MCF 10A (cell line): ENCODE results near the gene HIVEP2. TPM values are rescaled to one million over a fixed set of nuclear protein-coding genes. Genes with fewer than 3 reads are reported as not detected.

ENCODE experiments used
- BruUV-seq: library from RNA; stranded (reverse); fragments of 400-500 nt; replicated peaks from 2 replicates; lab custom pipeline; 2021; lab: Mats Ljungman, UMichigan
- CTCF ChIA-PET: fragments of 300-600 bp; sonication (Branson Sonifier 250); formaldehyde crosslinking; extraction: SDS; loops from one replicate; lab custom pipeline; 2021; ENCODE audit warnings: antibody characterized with exemption, inconsistent platforms; lab: Yijun Ruan, JAX
- POLR2A ChIA-PET: fragments of 300-600, 350-650 bp; sonication (Branson Sonifier 250); formaldehyde crosslinking; extraction: SDS; loops from one replicate; lab custom pipeline; 2020; ENCODE audit warnings: antibody characterized with exemption, inconsistent platforms; lab: Yijun Ruan, JAX
- DNase-seq: peaks from one replicate; pipeline ENCODE4 v3.0.0-alpha.2; 2018; ENCODE audit not compliant: unreplicated experiment
- H3K27ac Mint-ChIP-seq: one replicate; pipeline ENCODE4 v1.8.0; 2022; ENCODE audit warnings: mild to moderate bottlenecking, low read depth, mixed read lengths; ENCODE audit not compliant: unreplicated experiment
- H3K27me3 Mint-ChIP-seq: one replicate; pipeline ENCODE4 v1.8.0; 2022; ENCODE audit warnings: mixed read lengths; ENCODE audit not compliant: insufficient read depth, unreplicated experiment
- H3K36me3 Mint-ChIP-seq: one replicate; pipeline ENCODE4 v1.8.0; 2022; ENCODE audit warnings: mild to moderate bottlenecking, moderate library complexity, mixed read lengths; ENCODE audit not compliant: insufficient read depth, unreplicated experiment
- H3K4me1 Mint-ChIP-seq: one replicate; pipeline ENCODE4 v1.8.0; 2022; ENCODE audit warnings: mixed read lengths; ENCODE audit not compliant: insufficient read depth, unreplicated experiment
- H3K4me3 Mint-ChIP-seq: one replicate; pipeline ENCODE4 v1.8.0; 2022; ENCODE audit warnings: mild to moderate bottlenecking, moderate library complexity, mixed read lengths; ENCODE audit not compliant: unreplicated experiment
- H3K9me3 Mint-ChIP-seq: one replicate; pipeline ENCODE4 v1.8.0; 2022; ENCODE audit warnings: mixed read lengths; ENCODE audit not compliant: unreplicated experiment
- intact Hi-C: fragments of 100-400 bp; cut with micrococcal nuclease; formaldehyde crosslinking; loops from 2 replicates; pipeline ENCODE4 v1.14.1; 2022
- total RNA-seq: library from RNA; stranded (reverse); gene quantifications from 2 replicates; pipeline ENCODE4 v1.2.3, GENCODE V29; 2022
- TF ChIP-seq, protein P1 (sequence below): fragments of 200-600 bp; IDR thresholded peaks from one replicate; pipeline ENCODE4 v1.8.0; 2022; ENCODE audit warnings: antibody characterized with exemption, mild to moderate bottlenecking; ENCODE audit not compliant: unreplicated experiment

Gene HIVEP2
- total RNA-seq, 1 experiment from 2014 or later, result 23.6 TPM

DNA sequence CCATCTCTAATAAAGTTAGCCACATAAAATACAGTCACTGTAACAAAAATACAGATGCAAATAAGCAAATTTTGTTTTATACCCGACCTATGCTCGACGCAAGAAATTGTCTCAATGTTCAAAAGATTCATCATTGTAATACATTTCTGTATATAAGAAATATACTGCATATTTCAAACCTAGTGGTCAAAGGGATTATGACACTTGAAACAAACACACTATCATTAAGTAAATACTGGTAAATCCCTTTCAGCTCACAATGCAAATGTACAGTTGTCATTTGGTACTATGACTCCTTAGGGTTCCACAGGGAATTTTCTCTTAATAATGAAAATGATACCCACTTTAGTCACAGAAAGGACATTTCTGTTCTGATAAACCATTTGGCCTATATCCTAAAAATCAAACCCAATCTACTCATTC, 2.2 kb downstream of the HIVEP2 start:
- Mint-ChIP-seq H3K4me3 (peak overlapping the region; percentile 92), H3K4me1 (peaks cover 42% of the 10 kb centered on the region), H3K36me3 (peaks cover 5% of the 10 kb centered on the region), H3K27me3 (no peaks in the 10 kb centered on the region), H3K9me3 (no peaks in the 10 kb centered on the region), H3K27ac (peak overlapping the region; percentile 63)
- POLR2A ChIA-PET, result interaction anchor here (0.7 to 8.2 kb wide), 15 partner anchors 12 to 464 kb away, joined by 3 to 161 read pairs (median 4); partner anchors contain the start of gene AIG1
- peak; percentile 46 for DNase-seq
- TF ChIP-seq, protein P1, sequence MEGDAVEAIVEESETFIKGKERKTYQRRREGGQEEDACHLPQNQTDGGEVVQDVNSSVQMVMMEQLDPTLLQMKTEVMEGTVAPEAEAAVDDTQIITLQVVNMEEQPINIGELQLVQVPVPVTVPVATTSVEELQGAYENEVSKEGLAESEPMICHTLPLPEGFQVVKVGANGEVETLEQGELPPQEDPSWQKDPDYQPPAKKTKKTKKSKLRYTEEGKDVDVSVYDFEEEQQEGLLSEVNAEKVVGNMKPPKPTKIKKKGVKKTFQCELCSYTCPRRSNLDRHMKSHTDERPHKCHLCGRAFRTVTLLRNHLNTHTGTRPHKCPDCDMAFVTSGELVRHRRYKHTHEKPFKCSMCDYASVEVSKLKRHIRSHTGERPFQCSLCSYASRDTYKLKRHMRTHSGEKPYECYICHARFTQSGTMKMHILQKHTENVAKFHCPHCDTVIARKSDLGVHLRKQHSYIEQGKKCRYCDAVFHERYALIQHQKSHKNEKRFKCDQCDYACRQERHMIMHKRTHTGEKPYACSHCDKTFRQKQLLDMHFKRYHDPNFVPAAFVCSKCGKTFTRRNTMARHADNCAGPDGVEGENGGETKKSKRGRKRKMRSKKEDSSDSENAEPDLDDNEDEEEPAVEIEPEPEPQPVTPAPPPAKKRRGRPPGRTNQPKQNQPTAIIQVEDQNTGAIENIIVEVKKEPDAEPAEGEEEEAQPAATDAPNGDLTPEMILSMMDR, result peak; percentile 26
- CTCF ChIA-PET, result interaction anchor here (0.9 to 1.1 kb wide), 3 partner anchors 138 to 486 kb away, joined by 3 to 4 read pairs (median 3); no protein-coding TSS in a partner anchor
- intact Hi-C loops, result loop anchor here (10.0 kb wide), 1 partner anchor 292 kb away; no protein-coding TSS in a partner anchor
- BruUV-seq, result no TSS peak

DNA sequence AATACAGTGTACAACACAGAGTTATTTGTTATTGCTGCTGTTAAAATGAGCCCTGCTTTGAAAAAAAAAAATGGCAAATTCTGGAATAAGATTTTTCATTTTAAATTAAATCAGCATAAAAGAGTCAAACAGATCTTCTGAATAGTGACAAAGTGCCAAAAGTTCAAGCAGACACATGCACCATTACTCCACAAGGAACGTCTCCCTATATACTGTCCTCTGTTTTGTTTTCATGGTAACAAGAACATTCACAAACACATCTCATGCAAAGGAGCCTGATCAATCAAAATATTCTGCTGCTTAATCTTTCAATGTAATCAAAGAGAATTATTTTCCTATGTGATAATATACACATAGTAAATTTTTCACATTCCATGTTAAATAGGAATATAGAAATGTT, 2.7 kb downstream of the HIVEP2 start:
- CTCF ChIA-PET, result interaction anchor here (0.8 kb wide), 1 partner anchor 213 kb away, joined by 3 read pairs; no protein-coding TSS in a partner anchor
- intact Hi-C loops, result loop anchor here (10.0 kb wide), 1 partner anchor 293 kb away; no protein-coding TSS in a partner anchor
- Mint-ChIP-seq H3K36me3 (peaks cover 5% of the 10 kb centered on the region), H3K4me1 (peaks cover 42% of the 10 kb centered on the region), H3K9me3 (no peaks in the 10 kb centered on the region), H3K27me3 (no peaks in the 10 kb centered on the region), H3K4me3 (peak overlapping the region; percentile 92), H3K27ac (peak overlapping the region; percentile 63)
- POLR2A ChIA-PET, result interaction anchor here (1.6 to 8.2 kb wide), 6 partner anchors 15 to 455 kb away, joined by 3 to 161 read pairs (median 18); partner anchors contain the start of gene AIG1
- no TSS peak for BruUV-seq
- TF ChIP-seq, protein P1, result no peak
- DNase-seq, result no peak

DNA sequence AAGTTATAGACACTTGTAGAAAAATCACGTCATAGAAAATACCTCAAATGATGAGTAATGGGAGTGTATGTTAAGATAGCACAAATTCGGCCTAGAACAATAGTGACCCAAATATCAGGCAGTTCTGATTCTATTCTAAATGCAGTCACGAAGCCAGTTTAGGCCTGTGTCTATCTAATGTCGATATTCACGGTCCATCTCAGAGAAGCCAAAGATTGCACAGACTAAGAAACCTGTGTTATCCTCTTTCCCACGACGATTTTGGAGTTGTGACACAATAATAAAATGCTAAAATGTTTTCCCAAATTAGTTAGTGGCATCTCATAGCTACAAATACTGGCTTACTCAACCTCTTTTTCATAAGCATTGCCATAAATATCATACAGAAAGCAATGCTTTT, 4.0 kb downstream of the HIVEP2 start:
- TF ChIP-seq, protein P1, result no peak
- no TSS peak for BruUV-seq
- peak overlapping the region; percentile 63 for H3K27ac Mint-ChIP-seq
- H3K36me3 Mint-ChIP-seq, result peaks cover 8% of the 10 kb centered on the region
- POLR2A ChIA-PET, result interaction anchor here (0.7 to 8.2 kb wide), 6 partner anchors 8 to 395 kb away, joined by 3 to 161 read pairs (median 3); no protein-coding TSS in a partner anchor
- no peak for DNase-seq
- CTCF ChIA-PET, result no interaction called here
- H3K4me3 Mint-ChIP-seq, result no peak overlapping the region
- no peaks in the 10 kb centered on the region for H3K9me3 Mint-ChIP-seq
- intact Hi-C loops, result loop anchor here (10.0 kb wide), 1 partner anchor 294 kb away; no protein-coding TSS in a partner anchor
- no peaks in the 10 kb centered on the region for H3K27me3 Mint-ChIP-seq
- peaks cover 42% of the 10 kb centered on the region for H3K4me1 Mint-ChIP-seq

DNA sequence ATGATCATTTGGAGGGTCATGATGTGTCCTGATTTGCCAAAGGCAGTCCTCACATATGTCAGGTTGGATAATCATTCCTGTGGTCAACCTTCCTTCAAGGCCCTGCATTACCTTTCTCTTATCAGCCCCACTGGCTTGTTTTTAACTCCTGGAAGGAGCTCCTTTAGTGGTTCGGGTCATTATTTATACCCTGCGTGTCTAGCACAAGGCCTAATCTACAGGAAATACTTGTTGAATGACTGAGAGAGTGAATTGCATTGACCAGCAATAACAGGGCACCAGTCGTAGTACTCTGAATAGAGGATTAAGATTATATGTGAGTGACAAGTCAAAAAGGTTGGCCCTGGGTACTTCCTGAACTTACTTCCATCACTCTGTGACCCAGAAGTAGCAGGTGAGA, 4.5 kb downstream of the HIVEP2 start:
- H3K4me3 Mint-ChIP-seq, result no peak overlapping the region
- TF ChIP-seq, protein P1, result no peak
- intact Hi-C loops, result loop anchor here (10.0 kb wide), 1 partner anchor 294 kb away; no protein-coding TSS in a partner anchor
- DNase-seq, result no peak
- no TSS peak for BruUV-seq
- no peaks in the 10 kb centered on the region for H3K9me3 Mint-ChIP-seq
- H3K4me1 Mint-ChIP-seq, result peaks cover 42% of the 10 kb centered on the region
- ChIA-PET CTCF (interaction anchor here (0.8 kb wide), 1 partner anchor 399 kb away, joined by 3 read pairs; no protein-coding TSS in a partner anchor), POLR2A (interaction anchor here (0.9 to 8.2 kb wide), 3 partner anchors 13 to 121 kb away, joined by 3 to 71 read pairs (median 4); no protein-coding TSS in a partner anchor)
- no peaks in the 10 kb centered on the region for H3K27me3 Mint-ChIP-seq
- H3K36me3 Mint-ChIP-seq, result peaks cover 8% of the 10 kb centered on the region
- H3K27ac Mint-ChIP-seq, result no peak overlapping the region
